Lower leg skin (tissue), 4 donors: ENCODE measurements around the gene ANKRD37. TPM values are rescaled to one million over a fixed set of nuclear protein-coding genes. Genes with fewer than 3 reads are reported as not detected.
A peak's percentile ranks its signal among the peaks of the same experiment; 100 is the strongest.

Experiments used
- DNase-seq, 2 donors: peaks; one replicate each; pipeline ENCODE4 v3.0.0-alpha.2; 2019; ENCODE audit warnings: low spot score in 2 of 2
- H3K4me3 ChIP-seq: fragments of 200-600 bp; sonication (generic); 2 replicates; pipeline ENCODE4 v1.5.1; 2017; ENCODE audit warnings: mild to moderate bottlenecking, low read depth; ENCODE audit not compliant: poor library complexity, severe bottlenecking
- POLR2A ChIP-seq, 2 donors: fragments of 450-650 bp; IDR thresholded peaks; one replicate each; pipeline ENCODE4 v1.6.1; 2016 to 2017; ENCODE audit warnings: antibody characterized with exemption in 2 of 2, mild to moderate bottlenecking in 1 of 2, moderate library complexity in 1 of 2
- WGBS, 2 donors: methylation state at CpG; one replicate each; pipeline ENCODE4 v1.1.5; 2018; 5-methylcytosine and 5-hydroxymethylcytosine counted together
- intact Hi-C: fragments of 100-400 bp; cut with DNase I; formaldehyde crosslinking; loops from one replicate; pipeline ENCODE4 v1.15.0; 2023; ENCODE audit warnings: low total_unique reads
- total RNA-seq, 4 donors: library from RNA; depleted of rRNA; stranded (reverse); fragments of >200 nt; gene quantifications; one replicate each; pipeline ENCODE4 v1.1.0, GENCODE V29; 2016
- TF ChIP-seq, protein P1 (sequence below), 3 donors: fragments of 450-650 bp; IDR thresholded peaks; one replicate each; pipeline ENCODE4 v1.5.1; 2016; ENCODE audit warnings: antibody characterized with exemption in 3 of 3, mild to moderate bottlenecking in 3 of 3, moderate library complexity in 2 of 3

ANKRD37 gene, protein sequence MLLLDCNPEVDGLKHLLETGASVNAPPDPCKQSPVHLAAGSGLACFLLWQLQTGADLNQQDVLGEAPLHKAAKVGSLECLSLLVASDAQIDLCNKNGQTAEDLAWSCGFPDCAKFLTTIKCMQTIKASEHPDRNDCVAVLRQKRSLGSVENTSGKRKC
- 10 to 100 TPM; 16.1 to 30.8 (median 22.1) TPM for total RNA-seq

GRCh38 chr4:185396724-185397385, at the start of gene ANKRD37:
TSS of gene ANKRD37 (plus strand) at chr4:185396841. CDS start at chr4:185396924, 83 bp downstream.
- DNase-seq: no peak
- intact Hi-C loops: no loop called here
- TF ChIP-seq, protein P1, sequence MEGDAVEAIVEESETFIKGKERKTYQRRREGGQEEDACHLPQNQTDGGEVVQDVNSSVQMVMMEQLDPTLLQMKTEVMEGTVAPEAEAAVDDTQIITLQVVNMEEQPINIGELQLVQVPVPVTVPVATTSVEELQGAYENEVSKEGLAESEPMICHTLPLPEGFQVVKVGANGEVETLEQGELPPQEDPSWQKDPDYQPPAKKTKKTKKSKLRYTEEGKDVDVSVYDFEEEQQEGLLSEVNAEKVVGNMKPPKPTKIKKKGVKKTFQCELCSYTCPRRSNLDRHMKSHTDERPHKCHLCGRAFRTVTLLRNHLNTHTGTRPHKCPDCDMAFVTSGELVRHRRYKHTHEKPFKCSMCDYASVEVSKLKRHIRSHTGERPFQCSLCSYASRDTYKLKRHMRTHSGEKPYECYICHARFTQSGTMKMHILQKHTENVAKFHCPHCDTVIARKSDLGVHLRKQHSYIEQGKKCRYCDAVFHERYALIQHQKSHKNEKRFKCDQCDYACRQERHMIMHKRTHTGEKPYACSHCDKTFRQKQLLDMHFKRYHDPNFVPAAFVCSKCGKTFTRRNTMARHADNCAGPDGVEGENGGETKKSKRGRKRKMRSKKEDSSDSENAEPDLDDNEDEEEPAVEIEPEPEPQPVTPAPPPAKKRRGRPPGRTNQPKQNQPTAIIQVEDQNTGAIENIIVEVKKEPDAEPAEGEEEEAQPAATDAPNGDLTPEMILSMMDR (IDR thresholded peaks at IDR 0.05): no peak
- no peak for TF ChIP-seq POLR2A (IDR thresholded peaks at IDR 0.05)
- peak within 1 kb of the TSS; percentile 75 for H3K4me3 ChIP-seq
- 2 to 4% methylated on average over 25 to 35 of the region's 38 CpGs for WGBS, 2 donors

- DNase-seq: no peak
- TF ChIP-seq, protein P1 (IDR thresholded peaks at IDR 0.05): no peak
- TF ChIP-seq POLR2A (IDR thresholded peaks at IDR 0.05): no peak
- intact Hi-C loops: no loop called here
- H3K4me3 ChIP-seq: no peak overlapping the region
- 78 to 90% methylated on average over 14 of the region's 14 CpGs for WGBS, 2 donors
Measured at GRCh38 chr4:185346975-185347601, 49.6 kb upstream of the ANKRD37 start.

- intact Hi-C loops: no loop called here
- 93 to 94% methylated on average over 13 of the region's 13 CpGs for WGBS, 2 donors
- no peak for TF ChIP-seq POLR2A (IDR thresholded peaks at IDR 0.05)
- TF ChIP-seq, protein P1 (IDR thresholded peaks at IDR 0.05): no peak
- DNase-seq: no peak
- no peak overlapping the region for H3K4me3 ChIP-seq
Measured at GRCh38 chr4:185351691-185352090, 45.0 kb upstream of the ANKRD37 start.

GRCh38 chr4:185352202-185352601, 44.4 kb upstream of the ANKRD37 start:
- intact Hi-C loops: no loop called here
- H3K4me3 ChIP-seq: no peak overlapping the region
- 84 to 91% methylated on average over 7 of the region's 7 CpGs for WGBS, 2 donors
- TF ChIP-seq, protein P1 (IDR thresholded peaks at IDR 0.05): no peak
- TF ChIP-seq POLR2A (IDR thresholded peaks at IDR 0.05): no peak
- DNase-seq: no peak

DNA sequence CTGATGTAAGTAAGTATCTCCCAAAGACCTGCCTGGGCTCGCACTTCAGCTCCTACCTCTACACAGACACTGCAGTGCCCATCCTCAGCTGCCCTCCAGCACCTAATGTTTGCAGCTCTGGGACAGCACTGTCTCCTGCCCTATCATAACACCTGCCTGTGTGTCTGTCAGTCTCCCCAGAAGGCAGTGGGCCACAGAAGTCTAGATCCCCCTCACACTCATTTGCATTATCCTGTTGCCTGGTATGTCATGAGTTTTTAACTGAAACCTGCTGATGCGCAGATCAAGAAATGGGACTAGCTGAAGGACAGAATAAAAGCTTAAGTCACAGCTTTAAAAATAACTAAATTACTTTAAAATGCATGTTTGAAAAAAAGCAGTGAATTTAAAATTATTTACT, 43.9 kb upstream of the ANKRD37 start:
- intact Hi-C loops: no loop called here
- WGBS, 2 donors: 96 to 100% methylated on average over 2 of the region's 2 CpGs

More for the DNA sequence above, 43.9 kb upstream of the ANKRD37 start:
- TF ChIP-seq, protein P1 (IDR thresholded peaks at IDR 0.05): no peak
- TF ChIP-seq POLR2A (IDR thresholded peaks at IDR 0.05): no peak
- no peak overlapping the region for H3K4me3 ChIP-seq
- no peak for DNase-seq
